GM12878 (cell line): ENCODE measurements around the gene ARHGAP5. TPM values are rescaled to one million over a fixed set of nuclear protein-coding genes. Genes with fewer than 3 reads are reported as not detected.

ENCODE experiments used
- ATAC-seq: fragments of 200-7000 bp; cut with Tn5 transposase; 3 replicates; pipeline ENCODE4 v1.9.1; 2020; ENCODE audit warnings: mild to moderate bottlenecking, moderate library complexity
- BruUV-seq: library from RNA; stranded (reverse); fragments of 400-500 nt; replicated peaks from 2 replicates; lab custom pipeline; 2021; lab: Mats Ljungman, UMichigan
- CTCF ChIA-PET: fragments of 300-600 bp; sonication (Branson Sonifier 250); formaldehyde crosslinking; extraction: SDS; loops from one replicate; lab custom pipeline; 2021; ENCODE audit warnings: inconsistent platforms; lab: Yijun Ruan, JAX
- POLR2A ChIA-PET: fragments of 350-600 bp; formaldehyde crosslinking; extraction: SDS; loops from one replicate; lab custom pipeline; 2021; ENCODE audit warnings: inconsistent platforms; lab: Charles Lee
- RAD21 ChIA-PET: fragments of 300-600 bp; sonication (Branson Sonifier 250); formaldehyde crosslinking; loops from one replicate; lab custom pipeline; 2023; ENCODE audit warnings: antibody characterized with exemption; ENCODE audit not compliant: unreplicated experiment; lab: Charles Lee
- SMC1A ChIA-PET: fragments of 300-600 bp; sonication (Branson Sonifier 250); formaldehyde crosslinking; loops from one replicate; lab custom pipeline; 2023; ENCODE audit not compliant: unreplicated experiment, uncharacterized antibody; lab: Charles Lee
- DNase-seq: peaks from one replicate; pipeline ENCODE4 v3.0.0-alpha.2; 2011; ENCODE audit warnings: low read depth, low spot score
- FAIRE-seq: peaks from 3 replicates; lab custom pipeline; 2011; peaks lifted over from hg19 to GRCh38; lab: Jason Lieb, UNC
- H2AFZ ChIP-seq: 2 replicates; pipeline ENCODE4 v1.6.0; 2011; ENCODE audit warnings: low read depth, low read length, control low read depth; ENCODE audit not compliant: control insufficient read depth
- H3K27ac ChIP-seq: 2 replicates; pipeline ENCODE4 v1.5.1; 2011; ENCODE audit warnings: control low read depth; ENCODE audit not compliant: control insufficient read depth, insufficient read depth
- H3K27me3 ChIP-seq, 2 experiments: replicated peaks in 1 of 2; 2 replicates each; pipeline versions ENCODE4 v1.6.0 to v1.6.1; 2011; ENCODE audit warnings: low read length in 1 of 2; ENCODE audit not compliant: control insufficient read depth in 2 of 2, insufficient read depth in 2 of 2
- H3K36me3 ChIP-seq, 2 experiments: 2 replicates each; pipeline ENCODE4 v1.5.1; 2011; ENCODE audit warnings: low read length in 1 of 2; ENCODE audit not compliant: control insufficient read depth in 2 of 2, insufficient read depth in 2 of 2
- H3K4me1 ChIP-seq: 2 replicates; pipeline ENCODE4 v1.6.1; 2011; ENCODE audit warnings: mild to moderate bottlenecking, low read length, moderate library complexity, mixed read lengths; ENCODE audit not compliant: control insufficient read depth, insufficient read depth
- H3K4me2 ChIP-seq: 2 replicates; pipeline ENCODE4 v1.6.0; 2011; ENCODE audit warnings: control low read depth; ENCODE audit not compliant: control insufficient read depth, insufficient read depth
- H3K4me3 ChIP-seq: fragments of 200-600 bp; sonication (generic); 2 replicates; pipeline ENCODE4 v1.5.1; 2016
- H3K79me2 ChIP-seq: 2 replicates; pipeline ENCODE4 v1.6.0; 2011; ENCODE audit warnings: low read length; ENCODE audit not compliant: control insufficient read depth, insufficient read depth
- H3K9ac ChIP-seq: 2 replicates; pipeline ENCODE4 v1.8.0; 2011; ENCODE audit warnings: low read length, control low read depth, mixed read lengths; ENCODE audit not compliant: control insufficient read depth, insufficient read depth
- H3K9me3 ChIP-seq: replicated peaks from 3 replicates; pipeline ENCODE4 v1.5.1; 2011; ENCODE audit warnings: mild to moderate bottlenecking, low read length; ENCODE audit not compliant: control insufficient read depth, insufficient read depth
- H4K20me1 ChIP-seq: 2 replicates; pipeline ENCODE4 v1.6.0; 2011; ENCODE audit not compliant: control insufficient read depth, insufficient read depth
- ATF7 ChIP-seq: fragments of 450-650 bp; IDR thresholded peaks from 2 replicates; pipeline ENCODE4 v1.6.1; 2016; ENCODE audit warnings: low read depth, mild to moderate bottlenecking
- EP300 ChIP-seq, 2 experiments: fragments of 150-350 bp in 1 of 2; IDR thresholded peaks; 2 replicates each; pipeline ENCODE4 v1.6.1; 2011 to 2012; ENCODE audit warnings: low read depth in 2 of 2, low read length in 2 of 2, borderline replicate concordance in 1 of 2, improper control_type of control experiment in 1 of 2, inconsistent platforms in 1 of 2; ENCODE audit not compliant: control insufficient read depth in 1 of 2
- FOXM1 ChIP-seq: IDR thresholded peaks from 2 replicates; pipeline ENCODE4 v1.6.1; 2012; ENCODE audit warnings: low read depth, mild to moderate bottlenecking, inconsistent platforms, low read length, moderate library complexity
- KDM1A ChIP-seq: fragments of 200-600 bp; sonication (generic); IDR thresholded peaks from 2 replicates; pipeline ENCODE4 v1.6.1; 2016; ENCODE audit warnings: borderline replicate concordance
- MYC ChIP-seq: IDR thresholded peaks from 2 replicates; pipeline ENCODE4 v1.6.1; 2011; ENCODE audit warnings: mild to moderate bottlenecking, low read length, moderate library complexity, inconsistent platforms; ENCODE audit not compliant: insufficient read depth, insufficient replicate concordance, insufficient read length, severe bottlenecking
- RUNX3 ChIP-seq: IDR thresholded peaks from 2 replicates; pipeline ENCODE4 v1.6.1; 2012; ENCODE audit warnings: low read length, inconsistent platforms
- SPI1 ChIP-seq: IDR thresholded peaks from 2 replicates; pipeline ENCODE4 v1.6.1; 2011; ENCODE audit warnings: low read depth, mild to moderate bottlenecking, low read length, moderate library complexity, borderline replicate concordance; ENCODE audit not compliant: insufficient read depth
- SRF ChIP-seq, 2 experiments: IDR thresholded peaks; 2 replicates each; pipeline ENCODE4 v1.6.1; 2011; ENCODE audit warnings: low read depth in 2 of 2, low read length in 2 of 2, mild to moderate bottlenecking in 1 of 2, moderate library complexity in 1 of 2
- WRNIP1 ChIP-seq: IDR thresholded peaks from 2 replicates; pipeline ENCODE4 v1.6.1; 2011; ENCODE audit warnings: low read depth, low read length, improper control_type of control experiment, borderline replicate concordance
- YY1 ChIP-seq: IDR thresholded peaks from 2 replicates; pipeline ENCODE4 v1.6.1; 2011; ENCODE audit warnings: low read depth, mild to moderate bottlenecking, low read length
- ZNF24 ChIP-seq: fragments of 450-650 bp; IDR thresholded peaks from 2 replicates; pipeline ENCODE4 v1.6.1; 2017; ENCODE audit warnings: antibody characterized with exemption, mild to moderate bottlenecking
- ZNF622 ChIP-seq: fragments of 450-650 bp; IDR thresholded peaks from 2 replicates; pipeline ENCODE4 v1.6.1; 2017; ENCODE audit warnings: mild to moderate bottlenecking, inconsistent platforms
- WGBS: methylation state at CpG from one replicate; pipeline ENCODE4 v1.1.6; 2016; ENCODE audit warnings: low lambda C conversion rate; ENCODE audit not compliant: insufficient replicate concordance, insufficient coverage; ENCODE audit errors: missing lambda C conversion rate; 5-methylcytosine and 5-hydroxymethylcytosine counted together
- in situ Hi-C: fragments of 300-500 bp; cut with MboI; formaldehyde crosslinking; loops from 9 replicates; pipeline ENCODE4 v1.14.3; 2018; ENCODE audit warnings: mixed read lengths
- intact Hi-C: fragments of 100-400 bp; cut with micrococcal nuclease; formaldehyde crosslinking; loops from one replicate; pipeline ENCODE4 v1.14.2; 2022; ENCODE audit not compliant: unreplicated experiment
- polyA plus RNA-seq, 11 experiments: library from polyadenylated mRNA; depleted of rRNA in 4 of 11; unstranded in 6 of 11; stranded (reverse) in 5 of 11; fragments of >200 nt; fragmentation: Nextera tagmentation in 4 of 11; fragmentation: Illumina TruSeq in 1 of 11; extraction: Ambion mirVana in 4 of 11; extraction: Trizol in 1 of 11; gene quantifications; 1 replicate in 1 of 11; 2 replicates in 10 of 11; pipeline versions ENCODE4 v1.2.1 to v1.2.3, GENCODE V29; 2011 to 2016; ENCODE audit warnings: inconsistent platforms in 2 of 11, missing spikeins in 2 of 11, low read depth in 1 of 11
- total RNA-seq, 4 experiments: library from RNA; depleted of rRNA in 3 of 4; stranded (reverse); fragments of >200 nt in 3 of 4; fragmentation: Illumina TruSeq in 1 of 4; extraction: Trizol in 1 of 4; gene quantifications; 2 replicates each; pipeline versions ENCODE4 v1.2.1 to v1.2.3, GENCODE V29; 2013 to 2021
- TF ChIP-seq, protein P1 (sequence below): fragments of 450-650 bp; IDR thresholded peaks from 2 replicates; pipeline ENCODE4 v1.6.1; 2017; ENCODE audit warnings: borderline replicate concordance
- TF ChIP-seq, protein P2 (sequence below): fragments of 150-350 bp; IDR thresholded peaks from 2 replicates; pipeline ENCODE4 v1.6.1; 2016; ENCODE audit warnings: low read depth, low read length
- TF ChIP-seq, protein P3 (sequence below): fragments of 450-650 bp; IDR thresholded peaks from 2 replicates; pipeline ENCODE4 v1.6.1; 2017; ENCODE audit warnings: antibody characterized with exemption, mild to moderate bottlenecking, moderate library complexity

ARHGAP5 gene
- total and polyA plus RNA-seq, 10 of the 15 experiments (the other 5 are each of a cell fraction or from before 2014, with no cell fraction given), result 0.91 to 19.6 (median 7.2) TPM

DNA sequence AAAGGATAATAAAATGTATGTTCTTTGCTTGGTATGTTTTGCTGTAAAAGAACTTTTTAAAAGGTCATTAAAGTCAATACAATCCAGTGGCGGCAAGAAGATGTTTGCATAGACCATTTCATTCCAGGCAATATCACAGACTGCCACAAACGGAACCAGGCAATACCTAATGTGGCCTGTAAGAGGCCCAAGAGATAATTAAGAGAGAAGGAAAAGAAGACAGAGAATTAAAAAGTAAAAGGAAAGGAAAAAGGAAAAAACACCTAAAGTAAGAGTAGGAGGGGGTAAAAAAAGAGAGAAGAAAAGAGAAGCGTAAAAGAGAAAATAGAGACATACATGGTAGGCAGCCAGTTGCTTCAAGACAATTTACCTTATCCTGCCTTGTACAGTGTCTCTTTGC, 6.8 kb upstream of the ARHGAP5 start (continued):
- no peak for TF ChIP-seq MYC
- TF ChIP-seq, protein P1, sequence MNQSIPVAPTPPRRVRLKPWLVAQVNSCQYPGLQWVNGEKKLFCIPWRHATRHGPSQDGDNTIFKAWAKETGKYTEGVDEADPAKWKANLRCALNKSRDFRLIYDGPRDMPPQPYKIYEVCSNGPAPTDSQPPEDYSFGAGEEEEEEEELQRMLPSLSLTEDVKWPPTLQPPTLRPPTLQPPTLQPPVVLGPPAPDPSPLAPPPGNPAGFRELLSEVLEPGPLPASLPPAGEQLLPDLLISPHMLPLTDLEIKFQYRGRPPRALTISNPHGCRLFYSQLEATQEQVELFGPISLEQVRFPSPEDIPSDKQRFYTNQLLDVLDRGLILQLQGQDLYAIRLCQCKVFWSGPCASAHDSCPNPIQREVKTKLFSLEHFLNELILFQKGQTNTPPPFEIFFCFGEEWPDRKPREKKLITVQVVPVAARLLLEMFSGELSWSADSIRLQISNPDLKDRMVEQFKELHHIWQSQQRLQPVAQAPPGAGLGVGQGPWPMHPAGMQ, result no peak
- no peak for TF ChIP-seq WRNIP1
- TF ChIP-seq RUNX3, result no peak
- no peak for TF ChIP-seq KDM1A
- TF ChIP-seq, protein P2, sequence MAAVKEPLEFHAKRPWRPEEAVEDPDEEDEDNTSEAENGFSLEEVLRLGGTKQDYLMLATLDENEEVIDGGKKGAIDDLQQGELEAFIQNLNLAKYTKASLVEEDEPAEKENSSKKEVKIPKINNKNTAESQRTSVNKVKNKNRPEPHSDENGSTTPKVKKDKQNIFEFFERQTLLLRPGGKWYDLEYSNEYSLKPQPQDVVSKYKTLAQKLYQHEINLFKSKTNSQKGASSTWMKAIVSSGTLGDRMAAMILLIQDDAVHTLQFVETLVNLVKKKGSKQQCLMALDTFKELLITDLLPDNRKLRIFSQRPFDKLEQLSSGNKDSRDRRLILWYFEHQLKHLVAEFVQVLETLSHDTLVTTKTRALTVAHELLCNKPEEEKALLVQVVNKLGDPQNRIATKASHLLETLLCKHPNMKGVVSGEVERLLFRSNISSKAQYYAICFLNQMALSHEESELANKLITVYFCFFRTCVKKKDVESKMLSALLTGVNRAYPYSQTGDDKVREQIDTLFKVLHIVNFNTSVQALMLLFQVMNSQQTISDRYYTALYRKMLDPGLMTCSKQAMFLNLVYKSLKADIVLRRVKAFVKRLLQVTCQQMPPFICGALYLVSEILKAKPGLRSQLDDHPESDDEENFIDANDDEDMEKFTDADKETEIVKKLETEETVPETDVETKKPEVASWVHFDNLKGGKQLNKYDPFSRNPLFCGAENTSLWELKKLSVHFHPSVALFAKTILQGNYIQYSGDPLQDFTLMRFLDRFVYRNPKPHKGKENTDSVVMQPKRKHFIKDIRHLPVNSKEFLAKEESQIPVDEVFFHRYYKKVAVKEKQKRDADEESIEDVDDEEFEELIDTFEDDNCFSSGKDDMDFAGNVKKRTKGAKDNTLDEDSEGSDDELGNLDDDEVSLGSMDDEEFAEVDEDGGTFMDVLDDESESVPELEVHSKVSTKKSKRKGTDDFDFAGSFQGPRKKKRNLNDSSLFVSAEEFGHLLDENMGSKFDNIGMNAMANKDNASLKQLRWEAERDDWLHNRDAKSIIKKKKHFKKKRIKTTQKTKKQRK, result no peak
- TF ChIP-seq, all 136 proteins: peak for 0

DNA sequence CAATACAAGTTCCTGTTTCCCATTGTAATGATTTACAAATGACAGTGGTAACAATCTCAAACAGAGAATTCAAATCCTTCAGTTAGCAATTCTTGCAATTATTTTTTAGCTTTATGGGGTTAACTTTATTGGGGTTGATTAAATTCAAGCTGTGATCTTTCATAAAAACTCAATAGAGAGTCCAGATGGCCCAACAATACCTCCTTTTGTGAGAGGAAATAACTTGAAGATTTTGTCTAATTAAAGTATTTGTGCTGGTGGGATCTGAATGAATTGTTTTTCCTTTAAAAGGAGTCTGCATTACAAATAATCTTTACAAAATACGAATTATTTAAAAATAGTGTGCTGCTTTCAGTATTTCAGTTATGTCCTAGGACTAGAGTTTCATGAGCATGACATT, 4.4 kb upstream of the ARHGAP5 start:
- BruUV-seq, result no TSS peak
- ChIA-PET CTCF (interaction anchor here (1.1 to 12.6 kb wide), 19 partner anchors 13 to 563 kb away, joined by 3 to 300 read pairs (median 7); no protein-coding TSS in a partner anchor), SMC1A (interaction anchor here (0.7 to 8.0 kb wide), 14 partner anchors 16 to 487 kb away, joined by 3 to 154 read pairs (median 4); no protein-coding TSS in a partner anchor), RAD21 (interaction anchor here (1.3 to 6.8 kb wide), 9 partner anchors 127 to 487 kb away, joined by 4 to 99 read pairs (median 4); no protein-coding TSS in a partner anchor), POLR2A (no interaction called here)
- FAIRE-seq (no peak), ATAC-seq (no peak), DNase-seq (no peak)
- Histone ChIP-seq H3K9me3 (no peaks in the 10 kb centered on the region; the same call in 2 of the 3 replicates), H3K9ac (no peak overlapping the region), H3K4me3 (no peak overlapping the region), H3K79me2 (no peaks in the 10 kb centered on the region), H3K27me3 (no peaks in the 10 kb centered on the region), H4K20me1 (no peaks in the 10 kb centered on the region), H3K4me2 (no peak overlapping the region), H2AFZ (no peak overlapping the region), H3K27ac (no peak overlapping the region), H3K4me1 (no peaks in the 10 kb centered on the region), H3K36me3 (no peaks in the 10 kb centered on the region)
- WGBS, result 53% methylated on average over 1 of the region's 1 CpG
- in situ Hi-C loops, result loop anchor here (5.0 kb wide), 2 partner anchors 180 to 485 kb away; no protein-coding TSS in a partner anchor
- intact Hi-C loops, result loop anchor here (1.0 to 10.0 kb wide), 6 partner anchors 146 to 618 kb away; partner anchors contain the start of gene DTD2
- TF ChIP-seq ZNF622 (no peak), ATF7 (no peak), FOXM1 (no peak), EP300 (IDR thresholded peaks at IDR 0.05; ENCODE audit: borderline replicate concordance in 1 of 2, control insufficient read depth in 1 of 2, low read depth in 2 of 2, low read length in 2 of 2) (no peak), SPI1 (no peak), ZNF24 (no peak), YY1 (no peak), SRF (IDR thresholded peaks at IDR 0.05; ENCODE audit: low read depth in 2 of 2, low read length in 2 of 2) (no peak)
- TF ChIP-seq, protein P3, sequence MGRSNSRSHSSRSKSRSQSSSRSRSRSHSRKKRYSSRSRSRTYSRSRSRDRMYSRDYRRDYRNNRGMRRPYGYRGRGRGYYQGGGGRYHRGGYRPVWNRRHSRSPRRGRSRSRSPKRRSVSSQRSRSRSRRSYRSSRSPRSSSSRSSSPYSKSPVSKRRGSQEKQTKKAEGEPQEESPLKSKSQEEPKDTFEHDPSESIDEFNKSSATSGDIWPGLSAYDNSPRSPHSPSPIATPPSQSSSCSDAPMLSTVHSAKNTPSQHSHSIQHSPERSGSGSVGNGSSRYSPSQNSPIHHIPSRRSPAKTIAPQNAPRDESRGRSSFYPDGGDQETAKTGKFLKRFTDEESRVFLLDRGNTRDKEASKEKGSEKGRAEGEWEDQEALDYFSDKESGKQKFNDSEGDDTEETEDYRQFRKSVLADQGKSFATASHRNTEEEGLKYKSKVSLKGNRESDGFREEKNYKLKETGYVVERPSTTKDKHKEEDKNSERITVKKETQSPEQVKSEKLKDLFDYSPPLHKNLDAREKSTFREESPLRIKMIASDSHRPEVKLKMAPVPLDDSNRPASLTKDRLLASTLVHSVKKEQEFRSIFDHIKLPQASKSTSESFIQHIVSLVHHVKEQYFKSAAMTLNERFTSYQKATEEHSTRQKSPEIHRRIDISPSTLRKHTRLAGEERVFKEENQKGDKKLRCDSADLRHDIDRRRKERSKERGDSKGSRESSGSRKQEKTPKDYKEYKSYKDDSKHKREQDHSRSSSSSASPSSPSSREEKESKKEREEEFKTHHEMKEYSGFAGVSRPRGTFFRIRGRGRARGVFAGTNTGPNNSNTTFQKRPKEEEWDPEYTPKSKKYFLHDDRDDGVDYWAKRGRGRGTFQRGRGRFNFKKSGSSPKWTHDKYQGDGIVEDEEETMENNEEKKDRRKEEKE, result no peak
